GM23248 (cell line): ENCODE measurements around the gene SPATA6. TPM values are rescaled to one million over a fixed set of nuclear protein-coding genes. Genes with fewer than 3 reads are reported as not detected.
"Not testable (repeated sequence)": the region's sequence is repeated elsewhere in the genome, so short reads cannot be mapped to it uniquely, and the experiment has no call there.

ENCODE experiments used
- DNase-seq: peaks from one replicate; pipeline ENCODE4 v3.0.0-alpha.2; 2015
- H2AFZ ChIP-seq: fragments of 200-600 bp; sonication (generic); 2 replicates; pipeline ENCODE4 v1.6.1; 2016; ENCODE audit warnings: antibody characterized with exemption
- H3F3A ChIP-seq: fragments of 200-600 bp; sonication (generic); 2 replicates; pipeline ENCODE4 v1.6.1; 2016; ENCODE audit warnings: mild to moderate bottlenecking, antibody characterized with exemption, mixed run types; ENCODE audit not compliant: insufficient read depth
- H3K27ac ChIP-seq: fragments of 200-600 bp; sonication (generic); 2 replicates; pipeline ENCODE4 v1.5.1; 2016; ENCODE audit warnings: mild to moderate bottlenecking
- H3K27me3 ChIP-seq: fragments of 200-600 bp; sonication (generic); replicated peaks from 2 replicates; pipeline ENCODE4 v1.6.1; 2016; ENCODE audit warnings: mild to moderate bottlenecking; ENCODE audit not compliant: insufficient read depth
- H3K36me3 ChIP-seq: fragments of 200-600 bp; sonication (generic); 2 replicates; pipeline ENCODE4 v1.6.1; 2016; ENCODE audit warnings: low read depth, mild to moderate bottlenecking
- H3K4me1 ChIP-seq: fragments of 200-600 bp; sonication (generic); 2 replicates; pipeline ENCODE4 v1.6.1; 2016; ENCODE audit warnings: mild to moderate bottlenecking; ENCODE audit not compliant: insufficient read depth
- H3K4me2 ChIP-seq: fragments of 200-600 bp; sonication (generic); one replicate; pipeline ENCODE4 v1.6.1; 2016; ENCODE audit warnings: mild to moderate bottlenecking; ENCODE audit not compliant: unreplicated experiment
- H3K4me3 ChIP-seq: fragments of 200-600 bp; sonication (generic); 2 replicates; pipeline ENCODE4 v1.5.1; 2016; ENCODE audit warnings: mild to moderate bottlenecking
- H3K79me2 ChIP-seq: fragments of 200-600 bp; sonication (generic); 2 replicates; pipeline ENCODE4 v1.6.1; 2016; ENCODE audit warnings: mild to moderate bottlenecking; ENCODE audit not compliant: insufficient read depth
- H3K9ac ChIP-seq: fragments of 200-600 bp; sonication (generic); 2 replicates; pipeline ENCODE4 v1.6.1; 2016; ENCODE audit warnings: mild to moderate bottlenecking
- H3K9me2 ChIP-seq: fragments of 200-600 bp; sonication (generic); 2 replicates; pipeline ENCODE4 v1.6.1; 2016; ENCODE audit warnings: mixed run types, mild to moderate bottlenecking, moderate library complexity; ENCODE audit not compliant: insufficient read depth
- H3K9me3 ChIP-seq: fragments of 200-600 bp; sonication (generic); one replicate; pipeline ENCODE4 v1.6.1; 2017; ENCODE audit warnings: low read depth
- H4K20me1 ChIP-seq: fragments of 200-600 bp; sonication (generic); 2 replicates; pipeline ENCODE4 v1.6.0; 2016; ENCODE audit not compliant: insufficient read depth
- EZH2 ChIP-seq: fragments of 200-600 bp; sonication (generic); IDR thresholded peaks from 2 replicates; pipeline ENCODE4 v1.6.1; 2018; ENCODE audit warnings: antibody characterized with exemption, mild to moderate bottlenecking; ENCODE audit not compliant: insufficient read depth, poor library complexity, severe bottlenecking
- EZH2phosphoT487 ChIP-seq: fragments of 200-600 bp; sonication (generic); IDR thresholded peaks from 2 replicates; pipeline ENCODE4 v1.6.1; 2018; ENCODE audit warnings: antibody characterized with exemption, moderate library complexity, mild to moderate bottlenecking, low read depth; ENCODE audit not compliant: insufficient read depth
- WGBS, 2 experiments: methylation state at CpG; one replicate each; pipeline ENCODE4 v1.1.6; 2015 to 2017; ENCODE audit warnings: low lambda C conversion rate in 2 of 2, low coverage in 1 of 2; ENCODE audit errors: missing lambda C conversion rate in 2 of 2; 5-methylcytosine and 5-hydroxymethylcytosine counted together
- in situ Hi-C: fragments of 300-500 bp; cut with MboI; formaldehyde crosslinking; loops from 2 replicates; pipeline ENCODE4 v1.15.0; 2020
- polyA plus RNA-seq: library from polyadenylated mRNA; unstranded; fragments of >200 nt; fragmentation: Nextera tagmentation; extraction: Ambion mirVana; gene quantifications from 2 replicates; pipeline ENCODE4 v1.2.1, GENCODE V29; 2016
- total RNA-seq: library from RNA; depleted of rRNA; stranded (reverse); fragments of >200 nt; shearing (Covaris generic); gene quantifications from 2 replicates; pipeline ENCODE4 v1.2.3, GENCODE V29; 2014

SPATA6 gene
- total and polyA plus RNA-seq, 2 experiments from 2014 or later: 1.4 to 5.1 TPM

DNA sequence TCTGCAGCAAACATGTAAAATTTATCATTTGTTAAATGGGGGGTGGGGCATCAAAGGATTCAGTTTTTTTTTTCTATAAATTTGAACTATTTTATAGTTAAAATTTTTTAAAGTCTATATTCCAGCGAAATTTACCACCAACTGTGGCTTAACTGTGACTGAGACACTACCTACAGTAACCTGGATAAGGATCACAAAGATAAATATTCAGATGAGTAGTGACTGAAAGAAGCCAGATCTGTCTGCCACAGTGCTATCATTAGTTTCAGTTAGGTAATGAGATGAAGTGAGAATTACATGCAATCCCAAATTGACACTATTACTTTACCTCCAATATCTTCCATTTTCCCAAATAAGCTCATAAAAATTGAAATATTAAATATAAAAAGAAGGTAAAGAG, 5.4 kb downstream of the SPATA6 start:
- WGBS, 2 experiments: 84 to 93% methylated on average over 1 of the region's 1 CpG
- no peak overlapping the region for H2AFZ ChIP-seq

GRCh38 chr1:48462716-48463302, 9.2 kb downstream of the SPATA6 start:
- Histone ChIP-seq H3K9me3 (no peaks in the 10 kb centered on the region), H3K9ac (no peak overlapping the region), H2AFZ (no peak overlapping the region), H3F3A (no peaks in the 10 kb centered on the region), H4K20me1 (no peaks in the 10 kb centered on the region), H3K9me2 (no peaks in the 10 kb centered on the region), H3K79me2 (peaks cover 4% of the 10 kb centered on the region; the same call in 1 of the 2 replicates), H3K4me3 (no peak overlapping the region), H3K27me3 (no peaks in the 10 kb centered on the region), H3K4me1 (no peaks in the 10 kb centered on the region), H3K4me2 (no peak overlapping the region), H3K27ac (no peak overlapping the region), H3K36me3 (no peaks in the 10 kb centered on the region)
- 97 to 98% methylated on average over 3 of the region's 3 CpGs for WGBS, 2 experiments
- no peak for DNase-seq
- TF ChIP-seq EZH2 (no peak), EZH2phosphoT487 (no peak)
- in situ Hi-C loops: no loop called here

More for the DNA sequence above, 5.4 kb downstream of the SPATA6 start:
- H3K27me3 ChIP-seq: no peaks in the 10 kb centered on the region
- H3K79me2 ChIP-seq: peaks cover 4% of the 10 kb centered on the region; the same call in 1 of the 2 replicates
- no peaks in the 10 kb centered on the region for H3K9me3 ChIP-seq
- H3K9ac ChIP-seq: no peak overlapping the region
- H3F3A ChIP-seq: peaks cover 17% of the 10 kb centered on the region
- DNase-seq: no peak
- peaks cover 19% of the 10 kb centered on the region for H3K4me1 ChIP-seq
- H4K20me1 ChIP-seq: no peaks in the 10 kb centered on the region
- no peak overlapping the region for H3K4me2 ChIP-seq
- H3K4me3 ChIP-seq: no peak overlapping the region
- no peaks in the 10 kb centered on the region for H3K9me2 ChIP-seq
- H3K27ac ChIP-seq: no peak overlapping the region
- no peaks in the 10 kb centered on the region for H3K36me3 ChIP-seq
- no peak for TF ChIP-seq EZH2
- no peak for TF ChIP-seq EZH2phosphoT487
- in situ Hi-C loops: no loop called here

GRCh38 chr1:48450505-48450904, 21.5 kb downstream of the SPATA6 start:
- no peaks in the 10 kb centered on the region for H3K9me2 ChIP-seq
- H4K20me1 ChIP-seq: no peaks in the 10 kb centered on the region
- in situ Hi-C loops: no loop called here
- no peaks in the 10 kb centered on the region for H3K27me3 ChIP-seq
- no peak overlapping the region for H2AFZ ChIP-seq
- H3K36me3 ChIP-seq: no peaks in the 10 kb centered on the region
- H3K9me3 ChIP-seq: no peaks in the 10 kb centered on the region
- no peaks in the 10 kb centered on the region for H3K79me2 ChIP-seq
- H3K4me2 ChIP-seq: no peak overlapping the region
- H3K9ac ChIP-seq: no peak overlapping the region
- no peak overlapping the region for H3K27ac ChIP-seq
- peak; percentile 15 for DNase-seq
- H3K4me3 ChIP-seq: no peak overlapping the region
- no peak for TF ChIP-seq EZH2phosphoT487
- no peak for TF ChIP-seq EZH2
- 92 to 100% methylated on average over 1 of the region's 1 CpG for WGBS, 2 experiments
- no peaks in the 10 kb centered on the region for H3F3A ChIP-seq
- no peaks in the 10 kb centered on the region for H3K4me1 ChIP-seq

DNA sequence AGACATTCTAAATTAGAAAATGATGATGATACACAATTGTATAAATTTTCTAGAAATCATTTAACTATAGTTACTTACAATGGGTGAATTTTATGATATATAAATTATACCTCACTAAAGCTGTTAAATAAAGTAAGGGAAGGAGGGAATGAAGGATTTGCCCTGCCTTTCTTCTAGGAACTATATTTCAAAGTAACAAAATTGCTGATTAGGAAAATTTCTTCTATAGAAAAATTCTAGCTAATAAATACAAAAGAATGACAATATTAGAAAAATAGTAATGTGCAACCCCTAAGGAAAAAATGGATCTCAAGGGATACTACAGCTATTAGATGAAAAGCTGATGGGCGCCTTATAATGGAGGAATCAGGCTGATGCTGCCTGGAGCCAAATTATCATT, 23.1 kb downstream of the SPATA6 start:
- Histone ChIP-seq H3K4me3 (no peak overlapping the region), H2AFZ (no peak overlapping the region), H3K27me3 (no peaks in the 10 kb centered on the region), H3K4me2 (no peak overlapping the region), H3K9ac (no peak overlapping the region), H3F3A (no peaks in the 10 kb centered on the region), H4K20me1 (no peaks in the 10 kb centered on the region), H3K79me2 (no peaks in the 10 kb centered on the region), H3K4me1 (no peaks in the 10 kb centered on the region), H3K27ac (no peak overlapping the region), H3K36me3 (no peaks in the 10 kb centered on the region), H3K9me3 (no peaks in the 10 kb centered on the region), H3K9me2 (no peaks in the 10 kb centered on the region)
- DNase-seq: no peak
- no peak for TF ChIP-seq EZH2phosphoT487
- no peak for TF ChIP-seq EZH2
- in situ Hi-C loops: no loop called here
- 49 to 50% methylated on average over 1 of the region's 1 CpG for WGBS, 2 experiments

GRCh38 chr1:48444186-48444585, 27.8 kb downstream of the SPATA6 start:
- H3K4me3 ChIP-seq, H3K9me3 ChIP-seq, H4K20me1 ChIP-seq, H3K36me3 ChIP-seq, H3K4me2 ChIP-seq, H3F3A ChIP-seq, H3K27ac ChIP-seq, H3K79me2 ChIP-seq, H3K4me1 ChIP-seq, H3K9me2 ChIP-seq, H3K9ac ChIP-seq, in situ Hi-C loops, DNase-seq, H3K27me3 ChIP-seq, H2AFZ ChIP-seq: not testable (repeated sequence)
- 86 to 89% methylated on average over 7 of the region's 7 CpGs for WGBS, 2 experiments
